HepG2 (cell line): ENCODE measurements around the gene BPIFB2. TPM values are rescaled to one million over a fixed set of nuclear protein-coding genes. Genes with fewer than 3 reads are reported as not detected.

Experiments used
- CBX1 ChIP-seq: IDR thresholded peaks from one replicate; pipeline ENCODE4 v1.6.1; 2016; ENCODE audit warnings: antibody characterized with exemption, low read depth
- GRHL1 ChIP-seq: sonication (generic); formaldehyde crosslinking; conservative IDR thresholded peaks from 2 replicates; pipeline ENCODE4 v1.8.0; 2022; ENCODE audit warnings: missing genetic modification reagents
- KDM2A ChIP-seq: sonication (generic); formaldehyde crosslinking; IDR thresholded peaks from 2 replicates; pipeline ENCODE4 v1.4.0; 2020; ENCODE audit warnings: low read depth, missing genetic modification reagents, borderline replicate concordance
- KDM6A ChIP-seq: IDR thresholded peaks from 2 replicates; pipeline ENCODE4 v1.6.1; 2016; ENCODE audit warnings: low read depth
- KMT2A ChIP-seq: sonication (generic); formaldehyde crosslinking; IDR thresholded peaks from 2 replicates; pipeline ENCODE4 v1.4.0; 2020; ENCODE audit warnings: missing genetic modification reagents
- MED1 ChIP-seq: sonication (generic); formaldehyde crosslinking; IDR thresholded peaks from 2 replicates; pipeline ENCODE4 v1.4.0; 2020; ENCODE audit warnings: missing genetic modification reagents
- NCOR1 ChIP-seq: fragments of 200-600 bp; sonication (generic); IDR thresholded peaks from 2 replicates; pipeline ENCODE4 v1.7.0; 2017; ENCODE audit warnings: antibody characterized with exemption, low read length, borderline replicate concordance
- NONO ChIP-seq, 2 experiments: fragments of 450-650 bp in 1 of 2; sonication (generic) in 1 of 2; formaldehyde crosslinking in 1 of 2; IDR thresholded peaks in 1 of 2; conservative IDR thresholded peaks in 1 of 2; 2 replicates each; pipeline versions ENCODE4 v1.6.1 to v1.8.0; 2017 to 2022; ENCODE audit warnings: mild to moderate bottlenecking in 1 of 2, missing genetic modification reagents in 1 of 2, moderate library complexity in 1 of 2
- RFXANK ChIP-seq: IDR thresholded peaks from 2 replicates; pipeline ENCODE4 v1.6.1; 2016
- ZNF10 ChIP-seq: sonication (generic); formaldehyde crosslinking; IDR thresholded peaks from 2 replicates; pipeline ENCODE4 v1.4.0; 2020; ENCODE audit warnings: mild to moderate bottlenecking, low read depth, missing genetic modification reagents, borderline replicate concordance
- ZNF230 ChIP-seq: sonication (generic); formaldehyde crosslinking; IDR thresholded peaks from 2 replicates; pipeline ENCODE4 v1.4.0; 2020; ENCODE audit warnings: mild to moderate bottlenecking, missing genetic modification reagents
- ZNF256 ChIP-seq: sonication (generic); formaldehyde crosslinking; conservative IDR thresholded peaks from 2 replicates; pipeline ENCODE4 v1.4.0; 2020; ENCODE audit warnings: missing genetic modification reagents
- ZNF275 ChIP-seq: sonication (generic); formaldehyde crosslinking; IDR thresholded peaks from 2 replicates; pipeline ENCODE4 v1.8.0; 2022; ENCODE audit warnings: missing genetic modification reagents, mild to moderate bottlenecking, inconsistent platforms, borderline replicate concordance
- ZNF513 ChIP-seq: sonication (generic); formaldehyde crosslinking; conservative IDR thresholded peaks from 2 replicates; pipeline ENCODE4 v1.5.0; 2020; ENCODE audit warnings: missing genetic modification reagents
- ZNF740 ChIP-seq: sonication (generic); formaldehyde crosslinking; IDR thresholded peaks from 2 replicates; pipeline ENCODE4 v1.4.0; 2020; ENCODE audit warnings: missing genetic modification reagents
- ZNF768 ChIP-seq: sonication (generic); formaldehyde crosslinking; IDR thresholded peaks from 2 replicates; pipeline ENCODE4 v1.4.0; 2020; ENCODE audit warnings: missing genetic modification reagents
- polyA plus RNA-seq, 8 experiments: library from polyadenylated mRNA; depleted of rRNA in 3 of 8; stranded (reverse) in 7 of 8; unstranded in 1 of 8; fragments of >200 nt; fragmentation: Illumina TruSeq in 4 of 8; extraction: Trizol in 4 of 8; gene quantifications; 2 replicates each; pipeline versions ENCODE4 v1.2.1 to v1.2.3, GENCODE V29; 2011 to 2016; ENCODE audit warnings: low read depth in 4 of 8, missing spikeins in 1 of 8, mixed read lengths in 1 of 8; ENCODE audit not compliant: insufficient read depth in 1 of 8
- total RNA-seq, 5 experiments: library from RNA; depleted of rRNA; stranded (reverse); fragments of >200 nt; fragmentation: Illumina TruSeq; extraction: Trizol; gene quantifications; 2 replicates each; pipeline ENCODE4 v1.2.3, GENCODE V29; 2016; ENCODE audit warnings: low read depth in 1 of 5
- TF ChIP-seq, protein P1 (sequence below): sonication (generic); formaldehyde crosslinking; IDR thresholded peaks from 2 replicates; pipeline ENCODE4 v1.8.1; 2023; ENCODE audit warnings: missing genetic modification reagents, mild to moderate bottlenecking, borderline replicate concordance

The BPIFB2 gene
- total and polyA plus RNA-seq, 2 of the 13 experiments (the other 11 are each of a cell fraction or from before 2014, with no cell fraction given), result 54.5 to 902 TPM

DNA sequence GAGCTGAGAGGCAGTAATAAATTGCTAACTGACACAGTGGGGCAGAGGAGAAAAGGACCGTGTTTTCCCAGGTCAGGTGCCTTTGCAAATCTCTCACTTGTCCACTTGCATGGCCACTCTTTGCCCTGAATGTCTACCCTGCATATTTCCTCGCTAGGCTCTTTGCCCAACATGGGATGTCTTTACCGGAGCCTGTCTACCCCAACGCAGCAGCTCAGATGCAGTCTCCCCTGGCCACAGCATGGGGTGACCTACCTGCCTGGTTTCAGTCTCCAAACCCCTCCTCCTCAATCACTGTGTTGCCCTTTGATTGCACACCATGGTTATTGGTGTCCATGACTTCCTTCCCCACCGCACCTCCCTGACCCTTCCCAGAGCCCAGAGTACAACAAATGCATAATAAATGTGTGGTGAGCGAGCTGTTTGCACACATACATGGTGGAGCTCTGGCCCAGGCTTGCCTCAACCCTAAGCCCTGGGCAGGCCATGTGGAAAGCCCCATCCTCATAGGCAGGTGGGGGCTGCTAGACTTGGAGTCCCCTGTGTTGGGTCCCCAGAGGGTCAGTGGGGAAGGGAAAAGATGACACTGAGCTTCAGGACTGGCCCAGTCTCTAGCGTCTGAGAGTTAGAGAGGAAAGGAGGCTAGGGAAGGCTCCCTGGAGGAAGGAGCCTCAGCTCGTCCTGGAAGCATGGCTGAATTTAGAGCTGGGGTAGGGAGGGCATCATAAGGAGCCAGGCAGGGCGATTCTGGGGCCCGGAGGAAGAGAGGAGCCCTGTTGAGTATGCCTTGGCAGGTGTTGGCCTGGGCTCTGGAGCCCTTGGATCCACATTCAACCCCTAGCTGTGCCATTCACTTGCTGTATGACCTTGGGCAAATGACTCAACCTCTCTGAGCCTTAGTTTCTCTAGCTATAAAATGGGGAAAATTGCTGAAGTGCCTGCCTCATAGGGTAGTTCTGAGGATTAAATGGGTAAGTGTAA lies 19.6 kb downstream of the BPIFB2 start (continued):
- no peak for TF ChIP-seq NONO (IDR thresholded peaks at IDR 0.05)
- 0 out of 2 replicates have a peak, but pooled peaks have one; percentile 1 for TF ChIP-seq NONO (CRISPR knock-in tag; conservative IDR thresholded peaks at IDR 0.05)
- peak; percentile 80; the same call in 1 of the 2 replicates for TF ChIP-seq KDM2A (CRISPR knock-in tag)
- TF ChIP-seq ZNF768 (CRISPR knock-in tag), result no peak
- TF ChIP-seq ZNF513 (CRISPR knock-in tag), result no peak
- TF ChIP-seq MED1 (CRISPR knock-in tag), result no peak
- TF ChIP-seq NCOR1, result no peak
- no peak for TF ChIP-seq ZNF275 (CRISPR knock-in tag)
- no peak for TF ChIP-seq GRHL1 (CRISPR knock-in tag)
- 0 out of 2 replicates have a peak, but pooled peaks have one; percentile 77 for TF ChIP-seq ZNF10 (CRISPR knock-in tag)
- TF ChIP-seq, protein P1, sequence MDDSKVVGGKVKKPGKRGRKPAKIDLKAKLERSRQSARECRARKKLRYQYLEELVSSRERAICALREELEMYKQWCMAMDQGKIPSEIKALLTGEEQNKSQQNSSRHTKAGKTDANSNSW (CRISPR knock-in tag), result no peak
- TF ChIP-seq ZNF740 (CRISPR knock-in tag), result no peak
- no peak for TF ChIP-seq ZNF256
- no peak for TF ChIP-seq RFXANK (CRISPR knock-in tag)
- TF ChIP-seq KDM6A (CRISPR knock-in tag), result no peak
- no peak; the same call in 1 of the 2 replicates for TF ChIP-seq ZNF230
- no peak for TF ChIP-seq CBX1
- no peak; the same call in 1 of the 2 replicates for TF ChIP-seq KMT2A
